ENCODE results near the gene ADAD2.
A peak's percentile ranks its signal among the peaks of the same experiment; 100 is the strongest.
"Not testable (repeated sequence)": the region's sequence is repeated elsewhere in the genome, so short reads cannot be mapped to it uniquely, and the experiment has no call there.

ADAD2 gene

GRCh38 chr16:84196727-84197394, 5.9 kb downstream of the ADAD2 start:
- DNase-seq = no peak

DNA sequence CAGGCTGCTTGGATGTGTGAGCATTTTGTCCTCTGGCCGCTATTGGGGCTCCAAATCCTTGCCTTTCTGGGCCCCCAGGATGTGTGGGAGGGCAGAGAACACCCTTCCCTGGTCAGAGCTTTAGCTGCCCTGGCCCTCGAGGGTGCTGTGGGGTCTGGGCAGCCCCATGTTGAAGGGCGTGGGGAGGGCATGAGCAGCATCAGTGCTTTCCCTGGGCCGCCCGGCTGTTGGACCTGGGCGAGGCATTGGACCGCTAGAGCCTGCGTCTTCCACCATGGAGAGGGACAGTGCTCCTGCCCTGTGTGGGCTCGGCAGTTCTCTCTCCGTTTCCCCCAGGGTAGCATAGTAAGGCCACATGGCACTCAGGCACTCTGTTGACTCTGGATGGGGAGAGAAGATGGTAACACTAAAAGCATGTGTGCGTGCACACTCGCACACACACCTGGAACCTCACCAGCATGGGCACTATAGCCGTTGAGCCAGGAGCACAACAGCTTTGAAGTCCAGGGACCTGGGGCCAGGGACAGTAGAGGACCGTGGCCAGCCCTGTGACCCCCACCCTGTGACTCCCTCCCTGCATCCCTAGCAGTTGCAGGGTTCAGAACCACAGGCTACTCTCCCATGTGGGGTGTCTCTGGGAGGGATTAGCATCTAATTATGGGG, 6.6 kb downstream of the ADAD2 start:
- DNase-seq = no peak

- no peak for DNase-seq
These were observed 7.4 kb downstream of the ADAD2 start for GRCh38 chr16:84198401-84198800.

- DNase-seq = no peak
These were observed 8.1 kb downstream of the ADAD2 start for GRCh38 chr16:84199097-84199496.

DNA sequence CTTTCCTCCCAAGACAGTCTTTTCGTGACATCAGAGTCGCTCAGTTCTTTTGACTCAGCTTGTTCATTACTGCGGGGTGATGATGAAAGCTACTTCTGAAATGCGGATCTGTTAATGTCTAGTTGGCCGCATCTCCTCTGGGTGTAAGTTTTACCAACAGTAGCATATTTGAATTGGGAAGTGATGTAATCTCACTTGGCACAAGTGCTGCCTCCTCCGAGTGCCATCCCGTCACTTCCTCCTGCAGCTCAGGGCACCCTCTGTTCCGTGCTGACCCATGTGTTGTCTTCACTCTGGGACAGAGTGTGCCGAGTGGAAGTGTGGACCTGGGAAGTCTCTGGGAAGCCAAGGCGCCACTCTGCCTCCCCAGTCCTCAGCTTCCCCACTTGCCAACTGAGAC, 8.9 kb downstream of the ADAD2 start:
- DNase-seq = peak; percentile 88 to 89

- DNase-seq = not testable (repeated sequence)
These were observed 13.6 kb downstream of the ADAD2 start for GRCh38 chr16:84204551-84204950.

DNA sequence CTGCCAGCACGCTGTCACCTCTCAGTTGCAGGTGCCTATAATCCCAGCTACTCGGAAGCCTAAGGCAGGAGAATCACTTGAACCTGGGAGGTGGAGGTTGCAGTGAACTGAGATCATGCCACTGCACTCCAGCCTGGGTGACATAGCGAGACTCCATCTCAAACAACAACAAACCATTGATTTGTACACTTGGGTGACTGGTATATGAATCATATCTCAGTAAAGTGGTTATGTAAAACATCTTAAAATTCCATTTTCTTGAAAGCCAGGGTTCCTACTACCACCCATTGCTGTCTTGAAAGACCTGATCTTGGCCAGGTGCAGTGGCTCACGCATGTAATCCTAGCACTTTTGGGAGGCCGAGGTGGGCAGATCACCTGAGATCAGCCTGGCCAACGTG, 14.2 kb downstream of the ADAD2 start:
- DNase-seq = not testable (repeated sequence)

GRCh38 chr16:84205976-84206691, 15.2 kb downstream of the ADAD2 start:
- DNase-seq = no peak

DNA sequence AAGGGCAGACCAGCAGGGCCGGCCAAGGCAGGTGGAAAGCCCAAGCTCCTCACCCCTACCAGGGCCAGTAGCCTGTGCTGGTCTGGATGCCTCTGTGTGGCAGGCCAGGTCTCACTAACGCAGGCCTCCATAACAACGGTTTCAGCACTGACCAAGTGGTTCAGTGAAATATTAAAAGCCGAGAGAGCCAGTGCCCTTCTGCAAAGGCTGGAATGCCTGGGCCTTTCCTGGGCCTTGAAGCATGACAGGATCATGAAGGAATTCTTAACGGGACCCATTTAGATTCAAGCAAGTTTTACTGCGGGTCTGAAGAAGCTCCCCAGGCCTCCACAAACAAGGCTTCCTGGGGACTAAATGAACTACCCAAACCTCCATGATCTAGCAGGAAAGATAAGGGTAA, 16.3 kb downstream of the ADAD2 start:
- DNase-seq = no peak

- no peak for DNase-seq
These were observed 16.9 kb downstream of the ADAD2 start for GRCh38 chr16:84207879-84208278.

DNA sequence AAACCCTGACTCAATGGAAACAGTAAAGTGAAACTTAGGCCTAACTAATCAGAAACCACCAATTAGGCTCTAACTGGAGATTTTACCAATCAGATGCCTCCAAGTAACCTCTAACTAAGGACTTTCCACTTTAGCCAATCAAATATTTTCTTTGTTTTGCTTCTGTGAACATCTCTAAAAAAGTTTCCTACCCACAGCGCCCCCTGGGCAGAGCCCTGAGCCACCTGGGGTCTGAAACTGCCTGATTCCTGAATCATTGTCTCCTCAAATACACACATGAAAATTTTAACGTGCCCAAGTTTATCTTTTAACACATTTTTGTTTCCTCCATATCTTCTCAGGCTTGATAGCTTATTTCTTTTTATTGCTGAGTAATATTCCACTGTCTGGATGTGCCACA, 19.0 kb downstream of the ADAD2 start:
- no peak for DNase-seq

- DNase-seq = peak in 1 of 2 donors; percentile 15
These were observed 21.2 kb downstream of the ADAD2 start for GRCh38 chr16:84212154-84212553.

DNA sequence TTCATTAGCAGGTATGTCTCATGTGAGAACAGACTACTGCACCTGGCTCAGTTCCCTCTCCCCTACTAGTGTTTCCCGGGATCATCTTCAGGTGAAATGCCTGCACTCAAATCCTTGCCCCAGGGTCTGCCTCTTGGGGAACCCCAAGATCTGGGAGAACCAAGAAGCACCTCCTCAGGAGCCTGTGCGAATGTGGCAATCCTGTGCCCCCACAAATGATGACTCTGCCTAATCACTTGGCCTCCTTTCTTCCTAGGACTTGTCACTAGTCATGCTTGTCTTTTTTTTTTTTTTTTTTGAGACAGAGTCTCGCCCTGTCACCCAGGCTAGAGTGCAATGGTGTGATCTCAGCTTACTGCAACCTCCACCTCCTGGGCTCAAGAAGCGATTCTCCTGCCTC, 21.7 kb downstream of the ADAD2 start:
- peak in 1 of 2 donors; percentile 11 for DNase-seq

DNA sequence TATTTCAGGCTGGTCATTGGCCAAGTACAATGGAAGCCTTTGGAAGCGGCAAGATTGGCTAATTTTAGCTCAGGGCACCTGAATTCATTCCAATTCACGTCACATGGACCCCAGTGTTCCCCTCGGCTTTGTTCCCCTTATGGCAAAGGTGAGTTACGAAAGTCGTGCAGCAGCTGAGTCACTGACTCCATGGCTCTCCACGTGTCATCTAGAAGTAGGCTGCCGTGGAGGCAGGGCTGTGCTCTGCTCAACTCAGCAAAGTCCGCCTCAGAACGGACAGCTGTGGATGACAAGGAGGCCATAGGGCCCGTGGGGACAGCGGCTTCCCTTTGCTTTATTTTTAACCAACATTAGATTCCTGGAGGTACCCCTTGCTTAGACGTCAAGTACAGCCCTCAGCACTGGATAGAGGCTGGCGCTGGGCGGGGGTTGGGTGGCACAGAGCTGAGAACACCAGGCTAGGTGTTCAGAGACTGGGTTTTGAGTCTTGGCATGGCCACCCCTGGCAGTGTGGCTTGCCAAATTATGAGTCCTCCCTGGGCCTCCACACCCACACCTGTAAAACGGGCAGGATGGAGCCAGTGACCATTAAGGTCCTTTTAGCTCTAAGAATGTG, 23.6 kb downstream of the ADAD2 start:
- DNase-seq = peak in 1 of 2 donors; percentile 8

GRCh38 chr16:84215531-84215930, 24.6 kb downstream of the ADAD2 start:
- no peak for DNase-seq

GRCh38 chr16:84216144-84216543, 25.2 kb downstream of the ADAD2 start:
- DNase-seq = not testable (repeated sequence)

DNA sequence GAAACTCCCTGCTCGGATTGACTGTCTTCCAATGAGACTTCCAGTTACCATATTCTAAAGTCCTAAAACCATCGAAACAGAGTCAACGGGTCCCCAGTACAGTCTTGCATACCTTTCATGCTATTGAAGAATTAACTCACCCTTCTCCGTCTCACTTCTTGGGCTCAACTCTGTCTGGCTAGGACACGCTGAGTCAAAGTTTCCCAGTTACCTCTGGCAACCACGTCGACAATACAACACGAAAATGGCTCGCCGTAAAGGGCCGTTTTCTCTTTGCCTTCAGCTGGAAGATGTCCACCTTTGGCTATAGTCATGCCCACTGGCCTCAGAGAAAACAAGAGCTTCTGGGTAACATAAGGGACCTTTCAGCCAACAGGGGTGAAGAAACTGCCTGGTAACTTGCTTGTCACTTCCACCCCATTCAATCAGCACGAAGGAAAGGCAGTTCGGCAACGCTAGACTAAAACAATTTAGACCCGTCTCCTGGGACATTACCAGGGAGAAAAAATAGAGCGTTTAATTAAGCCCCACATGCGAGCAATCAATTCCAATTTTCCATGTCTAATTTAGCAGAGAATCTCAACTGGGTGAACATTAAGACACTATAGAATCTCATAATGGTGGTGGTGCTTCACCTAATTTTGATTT, 27.3 kb downstream of the ADAD2 start:
- DNase-seq = no peak

- no peak for DNase-seq
These were observed 28.0 kb downstream of the ADAD2 start for GRCh38 chr16:84218956-84219355.

DNA sequence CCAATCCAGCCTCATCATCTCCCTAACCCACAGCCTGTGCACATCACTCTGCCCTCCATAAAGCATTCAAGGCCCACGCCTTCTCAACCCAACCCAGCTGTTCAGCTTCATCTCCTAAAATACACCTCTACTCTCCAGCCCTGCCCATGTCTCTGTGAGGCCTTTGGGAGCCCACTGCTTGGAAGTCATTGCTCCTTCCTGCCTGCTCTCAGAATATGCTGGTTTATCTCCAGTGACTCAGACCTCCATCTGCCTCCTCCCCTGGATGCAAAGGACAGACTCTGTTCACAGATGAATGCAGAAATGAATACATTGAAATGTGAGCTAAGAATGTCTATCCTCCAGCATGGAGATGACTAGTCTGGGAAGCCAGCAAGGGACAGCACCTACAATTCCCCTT, 29.9 kb downstream of the ADAD2 start:
- no peak for DNase-seq

- no peak for DNase-seq
These were observed 32.5 kb downstream of the ADAD2 start for GRCh38 chr16:84223456-84223855.

DNA sequence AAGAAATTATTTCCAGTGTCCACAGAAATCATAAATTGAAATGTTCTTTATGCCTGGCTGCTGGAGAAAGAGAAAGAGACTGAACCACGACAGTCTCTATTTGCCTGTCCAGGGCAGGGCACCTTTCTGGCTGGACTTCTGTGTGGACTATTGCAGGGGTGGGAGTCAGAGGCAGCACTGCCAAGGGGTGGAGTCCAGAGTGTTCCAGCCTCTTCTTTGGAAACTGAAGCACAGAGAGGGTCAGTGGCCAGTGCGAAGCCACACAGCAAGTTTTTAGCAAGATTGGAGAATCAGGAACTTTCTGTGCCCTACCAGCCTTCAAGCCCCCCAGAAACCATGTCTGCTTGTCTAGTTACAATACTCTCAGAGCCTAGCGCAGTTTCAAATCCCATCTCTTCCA, 33.6 kb downstream of the ADAD2 start:
- no peak for DNase-seq

- DNase-seq = no peak
These were observed 34.2 kb downstream of the ADAD2 start for GRCh38 chr16:84225126-84225525.

DNA sequence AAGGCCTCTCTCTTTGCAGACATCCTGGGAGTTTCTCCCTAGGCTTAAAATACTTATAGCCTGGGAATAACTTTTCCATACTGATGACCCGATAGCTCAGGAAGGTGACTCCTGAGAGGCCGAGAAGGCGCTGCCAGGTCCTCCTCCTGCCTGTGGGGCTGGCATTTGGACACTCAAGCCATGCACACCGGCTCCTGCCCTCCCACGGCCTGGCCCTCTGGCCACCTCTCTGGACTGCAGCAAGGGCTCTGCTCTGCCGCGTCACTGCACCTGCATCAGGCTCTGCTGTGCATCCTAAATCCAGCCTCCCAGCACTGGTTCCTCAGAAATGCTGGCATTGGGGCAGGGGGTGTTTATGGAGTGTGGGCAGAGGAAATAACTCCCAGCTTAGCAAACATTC, 34.6 kb downstream of the ADAD2 start:
- no peak for DNase-seq

All from inflammatory macrophage treated with lipopolysaccharide for 1 hour (primary cell).